ENCODE data around the gene LEMD2. TPM values are rescaled to one million over a fixed set of nuclear protein-coding genes. Genes with fewer than 3 reads are reported as not detected.

Gene LEMD2
- total RNA-seq, 1 experiment from 2014 or later = 75.8 TPM

GRCh38 chr6:33759887-33760629, 28.9 kb downstream of the LEMD2 start:
- no peak overlapping the region for H3K4me3 ChIP-seq (ENCODE audit: low read depth, low read length, poor library complexity, severe bottlenecking)
- peaks cover 10% of the 10 kb centered on the region for H3K4me1 ChIP-seq (ENCODE audit: insufficient read depth, low read length, poor library complexity, severe bottlenecking)
- H3K9me3 ChIP-seq (ENCODE audit: low read depth, low read length, poor library complexity, severe bottlenecking) = no peaks in the 10 kb centered on the region
- H3K36me3 ChIP-seq (ENCODE audit: insufficient read depth, low read length, poor library complexity, severe bottlenecking) = no peaks in the 10 kb centered on the region
- intact Hi-C loops (cut with micrococcal nuclease; ENCODE audit: unreplicated experiment) = no loop called here
- POLR2A ChIA-PET (ENCODE audit: low non-redundant PET) = no interaction called here
- TF ChIP-seq EZH2 (IDR thresholded peaks at IDR 0.05; ENCODE audit: borderline replicate concordance, low read depth, low read length, poor library complexity, severe bottlenecking) = no peak
- TF ChIP-seq, protein P1, sequence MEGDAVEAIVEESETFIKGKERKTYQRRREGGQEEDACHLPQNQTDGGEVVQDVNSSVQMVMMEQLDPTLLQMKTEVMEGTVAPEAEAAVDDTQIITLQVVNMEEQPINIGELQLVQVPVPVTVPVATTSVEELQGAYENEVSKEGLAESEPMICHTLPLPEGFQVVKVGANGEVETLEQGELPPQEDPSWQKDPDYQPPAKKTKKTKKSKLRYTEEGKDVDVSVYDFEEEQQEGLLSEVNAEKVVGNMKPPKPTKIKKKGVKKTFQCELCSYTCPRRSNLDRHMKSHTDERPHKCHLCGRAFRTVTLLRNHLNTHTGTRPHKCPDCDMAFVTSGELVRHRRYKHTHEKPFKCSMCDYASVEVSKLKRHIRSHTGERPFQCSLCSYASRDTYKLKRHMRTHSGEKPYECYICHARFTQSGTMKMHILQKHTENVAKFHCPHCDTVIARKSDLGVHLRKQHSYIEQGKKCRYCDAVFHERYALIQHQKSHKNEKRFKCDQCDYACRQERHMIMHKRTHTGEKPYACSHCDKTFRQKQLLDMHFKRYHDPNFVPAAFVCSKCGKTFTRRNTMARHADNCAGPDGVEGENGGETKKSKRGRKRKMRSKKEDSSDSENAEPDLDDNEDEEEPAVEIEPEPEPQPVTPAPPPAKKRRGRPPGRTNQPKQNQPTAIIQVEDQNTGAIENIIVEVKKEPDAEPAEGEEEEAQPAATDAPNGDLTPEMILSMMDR (conservative IDR thresholded peaks at IDR 0.05; ENCODE audit: low read depth, low read length) = no peak
- no peak for DNase-seq (ENCODE audit: low spot score)
- no peaks in the 10 kb centered on the region for H3K27me3 ChIP-seq (replicated peaks; ENCODE audit: insufficient read depth, low read depth, low read length, poor library complexity)
- CTCF ChIA-PET = no interaction called here
- no peak overlapping the region for H3K27ac ChIP-seq (ENCODE audit: low read depth, low read length, poor library complexity, severe bottlenecking)
- no TSS peak for BruUV-seq (replicated peaks)

GRCh38 chr6:33758815-33759216, 30.1 kb downstream of the LEMD2 start:
- H3K27ac ChIP-seq (ENCODE audit: low read depth, low read length, poor library complexity, severe bottlenecking) = no peak overlapping the region
- intact Hi-C loops (cut with micrococcal nuclease; ENCODE audit: unreplicated experiment) = no loop called here
- no peaks in the 10 kb centered on the region for H3K9me3 ChIP-seq (ENCODE audit: low read depth, low read length, poor library complexity, severe bottlenecking)
- peaks cover 13% of the 10 kb centered on the region for H3K4me1 ChIP-seq (ENCODE audit: insufficient read depth, low read length, poor library complexity, severe bottlenecking)
- H3K36me3 ChIP-seq (ENCODE audit: insufficient read depth, low read length, poor library complexity, severe bottlenecking) = no peaks in the 10 kb centered on the region
- BruUV-seq (replicated peaks) = no TSS peak
- H3K4me3 ChIP-seq (ENCODE audit: low read depth, low read length, poor library complexity, severe bottlenecking) = no peak overlapping the region
- no peaks in the 10 kb centered on the region for H3K27me3 ChIP-seq (replicated peaks; ENCODE audit: insufficient read depth, low read depth, low read length, poor library complexity)
- ChIA-PET CTCF (no interaction called here), POLR2A (ENCODE audit: low non-redundant PET) (no interaction called here)
- TF ChIP-seq EZH2 (IDR thresholded peaks at IDR 0.05; ENCODE audit: borderline replicate concordance, low read depth, low read length, poor library complexity, severe bottlenecking) = no peak
- TF ChIP-seq, protein P1 (conservative IDR thresholded peaks at IDR 0.05; ENCODE audit: low read depth, low read length) = no peak
- DNase-seq (ENCODE audit: low spot score) = no peak

GRCh38 chr6:33757906-33758305, 31.0 kb downstream of the LEMD2 start:
- Histone ChIP-seq H3K27me3 (replicated peaks; ENCODE audit: insufficient read depth, low read depth, low read length, poor library complexity) (no peaks in the 10 kb centered on the region), H3K4me1 (ENCODE audit: insufficient read depth, low read length, poor library complexity, severe bottlenecking) (peaks cover 13% of the 10 kb centered on the region), H3K27ac (ENCODE audit: low read depth, low read length, poor library complexity, severe bottlenecking) (no peak overlapping the region), H3K36me3 (ENCODE audit: insufficient read depth, low read length, poor library complexity, severe bottlenecking) (no peaks in the 10 kb centered on the region), H3K4me3 (ENCODE audit: low read depth, low read length, poor library complexity, severe bottlenecking) (no peak overlapping the region), H3K9me3 (ENCODE audit: low read depth, low read length, poor library complexity, severe bottlenecking) (no peaks in the 10 kb centered on the region)
- ChIA-PET POLR2A (ENCODE audit: low non-redundant PET) (no interaction called here), CTCF (interaction anchor here (0.6 kb wide), 1 partner anchor 17 kb away, joined by 5 read pairs; no protein-coding TSS in a partner anchor)
- DNase-seq (ENCODE audit: low spot score) = no peak
- BruUV-seq (replicated peaks) = no TSS peak
- intact Hi-C loops (cut with micrococcal nuclease; ENCODE audit: unreplicated experiment) = no loop called here
- TF ChIP-seq, protein P1 (conservative IDR thresholded peaks at IDR 0.05; ENCODE audit: low read depth, low read length) = no peak
- TF ChIP-seq EZH2 (IDR thresholded peaks at IDR 0.05; ENCODE audit: borderline replicate concordance, low read depth, low read length, poor library complexity, severe bottlenecking) = no peak
